SK-N-SH (cell line): ENCODE results near the gene FYN. TPM values are rescaled to one million over a fixed set of nuclear protein-coding genes. Genes with fewer than 3 reads are reported as not detected.

Experiments
- CTCF ChIA-PET: fragments of 300-600, 350-600 bp; formaldehyde crosslinking; extraction: SDS; loops from one replicate; lab custom pipeline; 2021; lab: Yijun Ruan, JAX
- POLR2A ChIA-PET: fragments of 350-600 bp; sonication (Branson Sonifier 250); formaldehyde crosslinking; extraction: SDS; loops from one replicate; lab custom pipeline; 2020; ENCODE audit warnings: antibody characterized with exemption, inconsistent platforms; lab: Yijun Ruan, JAX
- DNase-seq: peaks from one replicate; pipeline ENCODE4 v3.0.0; 2012
- H2AFZ ChIP-seq: fragments of 200-600 bp; sonication (generic); 2 replicates; pipeline ENCODE4 v1.8.1; 2016; ENCODE audit warnings: antibody characterized with exemption, mild to moderate bottlenecking, low read depth
- H3F3A ChIP-seq: fragments of 200-600 bp; sonication (generic); replicated peaks from 2 replicates; pipeline ENCODE3; 2016; ENCODE audit warnings: antibody characterized with exemption, mild to moderate bottlenecking; ENCODE audit not compliant: insufficient read depth
- H3K27ac ChIP-seq, 2 experiments: fragments of 200-500 bp in 1 of 2; fragments of 200-600 bp in 1 of 2; sonication (Bioruptor generic) in 1 of 2; sonication (generic), shearing (Covaris generic) in 1 of 2; 2 replicates each; pipeline versions ENCODE4 v1.5.1 to v1.6.1; 2014 to 2016; ENCODE audit warnings: low read depth in 2 of 2, inconsistent platforms in 1 of 2, low read length in 1 of 2, mild to moderate bottlenecking in 1 of 2, mixed read lengths in 1 of 2
- H3K27me3 ChIP-seq: fragments of 200-600 bp; sonication (generic), shearing (Covaris generic); 2 replicates; pipeline ENCODE4 v1.6.1; 2016; ENCODE audit warnings: mixed run types; ENCODE audit not compliant: insufficient read depth
- H3K36me3 ChIP-seq, 2 experiments: fragments of 200-500 bp in 1 of 2; fragments of 200-600 bp in 1 of 2; sonication (Bioruptor generic) in 1 of 2; sonication (generic) in 1 of 2; replicated peaks in 1 of 2; 2 replicates each; pipeline versions ENCODE3 to v1.5.1; 2014 to 2016; ENCODE audit warnings: low read length in 1 of 2, mild to moderate bottlenecking in 1 of 2; ENCODE audit not compliant: insufficient read depth in 2 of 2, control insufficient read depth in 1 of 2
- H3K4me1 ChIP-seq, 2 experiments: fragments of 200-500 bp in 1 of 2; fragments of 200-600 bp in 1 of 2; sonication (Bioruptor generic) in 1 of 2; sonication (generic), shearing (Covaris generic) in 1 of 2; 2 replicates each; pipeline versions ENCODE4 v1.5.1 to v1.6.1; 2014 to 2016; ENCODE audit warnings: low read depth in 1 of 2, low read length in 1 of 2, mixed run types in 1 of 2; ENCODE audit not compliant: insufficient read depth in 2 of 2, control insufficient read depth in 1 of 2
- H3K4me2 ChIP-seq: fragments of 200-600 bp; sonication (generic), shearing (Covaris generic); 2 replicates; pipeline ENCODE4 v1.6.1; 2017; ENCODE audit warnings: mixed run types
- H3K4me3 ChIP-seq, 2 experiments: fragments of 200-500 bp in 1 of 2; fragments of 200-600 bp in 1 of 2; sonication (Bioruptor generic) in 1 of 2; sonication (generic), shearing (Covaris generic) in 1 of 2; 2 replicates each; pipeline versions ENCODE4 v1.5.1 to v1.8.1; 2014 to 2016; ENCODE audit warnings: low read depth in 2 of 2, inconsistent platforms in 1 of 2, low read length in 1 of 2, mild to moderate bottlenecking in 1 of 2, mixed read lengths in 1 of 2, moderate library complexity in 1 of 2
- H3K79me2 ChIP-seq: fragments of 200-600 bp; sonication (generic); 2 replicates; pipeline ENCODE4 v1.8.1; 2017; ENCODE audit warnings: mild to moderate bottlenecking; ENCODE audit not compliant: insufficient read depth
- H3K9ac ChIP-seq: fragments of 200-600 bp; sonication (generic); 2 replicates; pipeline ENCODE4 v1.6.1; 2017; ENCODE audit warnings: mixed run types
- H3K9me2 ChIP-seq: fragments of 200-600 bp; sonication (generic); 2 replicates; pipeline ENCODE4 v1.6.1; 2017; ENCODE audit warnings: mixed run types
- H3K9me3 ChIP-seq: fragments of 200-600 bp; sonication (generic); 2 replicates; pipeline ENCODE4 v1.6.1; 2017; ENCODE audit warnings: mixed run types, mild to moderate bottlenecking, moderate library complexity
- H4K20me1 ChIP-seq: fragments of 200-600 bp; sonication (generic); 2 replicates; pipeline ENCODE4 v1.6.1; 2017; ENCODE audit warnings: mild to moderate bottlenecking, mixed run types; ENCODE audit not compliant: insufficient read depth
- EP300 ChIP-seq, 2 experiments: IDR thresholded peaks; 2 replicates each; pipeline versions ENCODE4 v1.4.0 to v1.6.1; 2012; ENCODE audit warnings: borderline replicate concordance in 1 of 2, low read depth in 1 of 2, low read length in 1 of 2
- FOXM1 ChIP-seq: IDR thresholded peaks from 2 replicates; pipeline ENCODE4 v1.4.0; 2012; ENCODE audit warnings: low read depth, mild to moderate bottlenecking
- JUND ChIP-seq: IDR thresholded peaks from 2 replicates; pipeline ENCODE4 v1.4.0; 2012
- RCOR1 ChIP-seq: fragments of 150-350 bp; IDR thresholded peaks from 2 replicates; pipeline ENCODE4 v1.6.1; 2017; ENCODE audit warnings: antibody characterized with exemption, low read length
- RXRA ChIP-seq: IDR thresholded peaks from 2 replicates; pipeline ENCODE4 v1.4.0; 2012; ENCODE audit warnings: low read depth, mild to moderate bottlenecking, borderline replicate concordance
- SIN3A ChIP-seq: IDR thresholded peaks from 2 replicates; pipeline ENCODE4 v1.6.1; 2012; ENCODE audit warnings: low read depth, mild to moderate bottlenecking, low read length, moderate library complexity, borderline replicate concordance
- TCF12 ChIP-seq: IDR thresholded peaks from 2 replicates; pipeline ENCODE4 v1.4.0; 2012
- polyA plus RNA-seq, 3 experiments: library from polyadenylated mRNA; depleted of rRNA; stranded (reverse); fragments of >200 nt; gene quantifications; 2 replicates each; pipeline ENCODE4 v1.2.3, GENCODE V29; 2012
- TF ChIP-seq, protein P1 (sequence below): fragments of 150-350 bp; IDR thresholded peaks from 2 replicates; pipeline ENCODE4 v1.6.1; 2016; ENCODE audit warnings: mild to moderate bottlenecking, low read depth, low read length
- TF ChIP-seq, protein P2 (sequence below): fragments of 150-350 bp; IDR thresholded peaks from 2 replicates; pipeline ENCODE4 v1.6.1; 2017; ENCODE audit warnings: antibody characterized with exemption, low read length, low read depth, borderline replicate concordance
- TF ChIP-seq, protein P3 (sequence below): IDR thresholded peaks from 2 replicates; pipeline ENCODE4 v1.4.0; 2012; ENCODE audit warnings: low read depth, borderline replicate concordance
- TF ChIP-seq, protein P4 (sequence below): IDR thresholded peaks from 2 replicates; pipeline ENCODE4 v1.6.1; 2012; ENCODE audit warnings: mild to moderate bottlenecking, low read depth, low read length, moderate library complexity
- TF ChIP-seq, protein P5 (sequence below): IDR thresholded peaks from 2 replicates; pipeline ENCODE4; 2012

The FYN gene
- polyA plus RNA-seq, 1 of the 3 experiments (the other 2 are of a cell fraction) = 31.0 TPM

DNA sequence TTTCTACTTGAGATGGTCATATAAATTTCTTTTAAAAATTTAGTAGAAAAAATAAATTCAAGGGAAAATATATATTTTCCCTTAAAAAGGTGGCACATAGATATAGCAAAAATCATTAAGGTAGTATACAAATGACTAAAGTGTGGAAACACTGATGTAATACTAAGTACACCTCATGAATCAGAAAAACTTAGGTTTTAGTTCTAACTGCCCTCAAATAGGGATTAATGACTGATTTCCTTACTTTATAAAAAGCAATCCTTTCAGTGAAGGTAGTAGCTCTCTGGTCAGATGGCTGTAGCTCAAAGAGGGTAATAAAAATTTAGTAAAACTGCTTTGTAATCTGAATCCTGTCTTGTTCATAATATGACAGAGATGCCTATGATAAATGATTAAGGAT is 63.5 kb downstream of the FYN start:
- H3K4me1 ChIP-seq = peaks cover 18 to 35% of the 10 kb centered on the region in 2 experiments
- CTCF ChIA-PET = no interaction called here

More for the DNA sequence above, 63.5 kb downstream of the FYN start:
- Histone ChIP-seq H2AFZ (no peak overlapping the region), H3K36me3 (no peaks in the 10 kb centered on the region), H3K9me2 (no peaks in the 10 kb centered on the region), H3K9me3 (no peaks in the 10 kb centered on the region), H3K4me3 (no peak overlapping the region), H3K4me2 (no peak overlapping the region), H3K27me3 (no peaks in the 10 kb centered on the region)
- POLR2A ChIA-PET = no interaction called here
- no peak for TF ChIP-seq RCOR1
- TF ChIP-seq, protein P1, sequence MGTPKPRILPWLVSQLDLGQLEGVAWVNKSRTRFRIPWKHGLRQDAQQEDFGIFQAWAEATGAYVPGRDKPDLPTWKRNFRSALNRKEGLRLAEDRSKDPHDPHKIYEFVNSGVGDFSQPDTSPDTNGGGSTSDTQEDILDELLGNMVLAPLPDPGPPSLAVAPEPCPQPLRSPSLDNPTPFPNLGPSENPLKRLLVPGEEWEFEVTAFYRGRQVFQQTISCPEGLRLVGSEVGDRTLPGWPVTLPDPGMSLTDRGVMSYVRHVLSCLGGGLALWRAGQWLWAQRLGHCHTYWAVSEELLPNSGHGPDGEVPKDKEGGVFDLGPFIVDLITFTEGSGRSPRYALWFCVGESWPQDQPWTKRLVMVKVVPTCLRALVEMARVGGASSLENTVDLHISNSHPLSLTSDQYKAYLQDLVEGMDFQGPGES = no peak
- TF ChIP-seq, protein P2, sequence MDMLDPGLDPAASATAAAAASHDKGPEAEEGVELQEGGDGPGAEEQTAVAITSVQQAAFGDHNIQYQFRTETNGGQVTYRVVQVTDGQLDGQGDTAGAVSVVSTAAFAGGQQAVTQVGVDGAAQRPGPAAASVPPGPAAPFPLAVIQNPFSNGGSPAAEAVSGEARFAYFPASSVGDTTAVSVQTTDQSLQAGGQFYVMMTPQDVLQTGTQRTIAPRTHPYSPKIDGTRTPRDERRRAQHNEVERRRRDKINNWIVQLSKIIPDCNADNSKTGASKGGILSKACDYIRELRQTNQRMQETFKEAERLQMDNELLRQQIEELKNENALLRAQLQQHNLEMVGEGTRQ = no peak
- TF ChIP-seq EP300 (IDR thresholded peaks at IDR 0.05; ENCODE audit: borderline replicate concordance in 1 of 2, low read depth in 1 of 2, low read length in 1 of 2) = no peak
- TF ChIP-seq FOXM1 = no peak
- no peak for TF ChIP-seq SIN3A
- TF ChIP-seq, protein P3, sequence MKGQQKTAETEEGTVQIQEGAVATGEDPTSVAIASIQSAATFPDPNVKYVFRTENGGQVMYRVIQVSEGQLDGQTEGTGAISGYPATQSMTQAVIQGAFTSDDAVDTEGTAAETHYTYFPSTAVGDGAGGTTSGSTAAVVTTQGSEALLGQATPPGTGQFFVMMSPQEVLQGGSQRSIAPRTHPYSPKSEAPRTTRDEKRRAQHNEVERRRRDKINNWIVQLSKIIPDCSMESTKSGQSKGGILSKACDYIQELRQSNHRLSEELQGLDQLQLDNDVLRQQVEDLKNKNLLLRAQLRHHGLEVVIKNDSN = no peak
- TF ChIP-seq TCF12 = no peak
- TF ChIP-seq RXRA = no peak
- no peak for TF ChIP-seq JUND
- TF ChIP-seq, protein P4, sequence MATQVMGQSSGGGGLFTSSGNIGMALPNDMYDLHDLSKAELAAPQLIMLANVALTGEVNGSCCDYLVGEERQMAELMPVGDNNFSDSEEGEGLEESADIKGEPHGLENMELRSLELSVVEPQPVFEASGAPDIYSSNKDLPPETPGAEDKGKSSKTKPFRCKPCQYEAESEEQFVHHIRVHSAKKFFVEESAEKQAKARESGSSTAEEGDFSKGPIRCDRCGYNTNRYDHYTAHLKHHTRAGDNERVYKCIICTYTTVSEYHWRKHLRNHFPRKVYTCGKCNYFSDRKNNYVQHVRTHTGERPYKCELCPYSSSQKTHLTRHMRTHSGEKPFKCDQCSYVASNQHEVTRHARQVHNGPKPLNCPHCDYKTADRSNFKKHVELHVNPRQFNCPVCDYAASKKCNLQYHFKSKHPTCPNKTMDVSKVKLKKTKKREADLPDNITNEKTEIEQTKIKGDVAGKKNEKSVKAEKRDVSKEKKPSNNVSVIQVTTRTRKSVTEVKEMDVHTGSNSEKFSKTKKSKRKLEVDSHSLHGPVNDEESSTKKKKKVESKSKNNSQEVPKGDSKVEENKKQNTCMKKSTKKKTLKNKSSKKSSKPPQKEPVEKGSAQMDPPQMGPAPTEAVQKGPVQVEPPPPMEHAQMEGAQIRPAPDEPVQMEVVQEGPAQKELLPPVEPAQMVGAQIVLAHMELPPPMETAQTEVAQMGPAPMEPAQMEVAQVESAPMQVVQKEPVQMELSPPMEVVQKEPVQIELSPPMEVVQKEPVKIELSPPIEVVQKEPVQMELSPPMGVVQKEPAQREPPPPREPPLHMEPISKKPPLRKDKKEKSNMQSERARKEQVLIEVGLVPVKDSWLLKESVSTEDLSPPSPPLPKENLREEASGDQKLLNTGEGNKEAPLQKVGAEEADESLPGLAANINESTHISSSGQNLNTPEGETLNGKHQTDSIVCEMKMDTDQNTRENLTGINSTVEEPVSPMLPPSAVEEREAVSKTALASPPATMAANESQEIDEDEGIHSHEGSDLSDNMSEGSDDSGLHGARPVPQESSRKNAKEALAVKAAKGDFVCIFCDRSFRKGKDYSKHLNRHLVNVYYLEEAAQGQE = no peak
- TF ChIP-seq, protein P5, sequence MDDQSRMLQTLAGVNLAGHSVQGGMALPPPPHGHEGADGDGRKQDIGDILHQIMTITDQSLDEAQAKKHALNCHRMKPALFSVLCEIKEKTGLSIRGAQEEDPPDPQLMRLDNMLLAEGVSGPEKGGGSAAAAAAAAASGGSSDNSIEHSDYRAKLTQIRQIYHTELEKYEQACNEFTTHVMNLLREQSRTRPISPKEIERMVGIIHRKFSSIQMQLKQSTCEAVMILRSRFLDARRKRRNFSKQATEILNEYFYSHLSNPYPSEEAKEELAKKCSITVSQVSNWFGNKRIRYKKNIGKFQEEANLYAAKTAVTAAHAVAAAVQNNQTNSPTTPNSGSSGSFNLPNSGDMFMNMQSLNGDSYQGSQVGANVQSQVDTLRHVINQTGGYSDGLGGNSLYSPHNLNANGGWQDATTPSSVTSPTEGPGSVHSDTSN = no peak
- TF ChIP-seq, all 33 proteins: peak for 0
- no peaks in the 10 kb centered on the region for H4K20me1 ChIP-seq
- H3F3A ChIP-seq = peaks cover 9% of the 10 kb centered on the region
- H3K9ac ChIP-seq = no peak overlapping the region
- peaks cover 14% of the 10 kb centered on the region; the same call in 1 of the 2 replicates for H3K79me2 ChIP-seq
- DNase-seq = no peak
- no peak overlapping the region for H3K27ac ChIP-seq
